DND-41 (cell line): Measurements from ENCODE around the gene SDHC.

ENCODE experiments used
- ATAC-seq: fragments of 200-7000 bp; cut with Tn5 transposase; 3 replicates; pipeline ENCODE4 v1.9.1; 2021; ENCODE audit warnings: low read depth; ENCODE audit not compliant: insufficient read depth
- DNase-seq: peaks from one replicate; pipeline ENCODE4 v3.0.0-alpha.2; 2020
- H2AFZ ChIP-seq: 2 replicates; pipeline ENCODE4 v1.6.0; 2012; ENCODE audit warnings: low read depth, low read length
- H3K27ac ChIP-seq: 2 replicates; pipeline ENCODE4 v1.5.1; 2012; ENCODE audit warnings: low read length, inconsistent platforms
- H3K27me3 ChIP-seq: fragments of 200-600 bp; sonication (generic); 2 replicates; pipeline ENCODE4 v1.6.0; 2012; ENCODE audit warnings: low read length, mild to moderate bottlenecking, inconsistent platforms; ENCODE audit not compliant: insufficient read depth, poor library complexity
- H3K36me3 ChIP-seq: 2 replicates; pipeline ENCODE4 v1.5.1; 2012; ENCODE audit warnings: low read length, inconsistent platforms; ENCODE audit not compliant: insufficient read depth
- H3K4me1 ChIP-seq: 2 replicates; pipeline ENCODE4 v1.5.1; 2012; ENCODE audit warnings: mild to moderate bottlenecking, low read length; ENCODE audit not compliant: insufficient read depth
- H3K4me2 ChIP-seq: 2 replicates; pipeline ENCODE4 v1.6.0; 2012; ENCODE audit warnings: mild to moderate bottlenecking, moderate library complexity, low read length, inconsistent platforms; ENCODE audit not compliant: insufficient read depth
- H3K4me3 ChIP-seq, 2 experiments: fragments of 200-600 bp in 1 of 2; shearing (Covaris generic) in 1 of 2; 2 replicates each; pipeline ENCODE4 v1.5.1; 2012 to 2016; ENCODE audit warnings: inconsistent platforms in 2 of 2, low read length in 2 of 2, mild to moderate bottlenecking in 2 of 2, low read depth in 1 of 2, moderate library complexity in 1 of 2
- H3K79me2 ChIP-seq: 2 replicates; pipeline ENCODE4 v1.6.0; 2012; ENCODE audit warnings: low read length, inconsistent platforms; ENCODE audit not compliant: insufficient read depth
- H3K9ac ChIP-seq: 2 replicates; pipeline ENCODE4 v1.6.0; 2012; ENCODE audit warnings: low read depth, mild to moderate bottlenecking, inconsistent platforms, low read length, moderate library complexity
- H3K9me3 ChIP-seq: 2 replicates; pipeline ENCODE4 v1.5.1; 2012; ENCODE audit warnings: low read length, moderate library complexity, mild to moderate bottlenecking, inconsistent platforms; ENCODE audit not compliant: insufficient read depth, severe bottlenecking
- H4K20me1 ChIP-seq: 2 replicates; pipeline ENCODE4 v1.6.0; 2012; ENCODE audit warnings: low read length; ENCODE audit not compliant: insufficient read depth
- CTCF ChIP-seq: IDR thresholded peaks from 2 replicates; pipeline ENCODE4 v1.5.1; 2012; ENCODE audit warnings: borderline replicate concordance, low read length, moderate library complexity, mild to moderate bottlenecking; ENCODE audit not compliant: poor library complexity, severe bottlenecking; ENCODE audit errors: extremely low read depth
- EZH2 ChIP-seq: IDR thresholded peaks from 3 replicates; pipeline ENCODE4 v1.6.1; 2012; ENCODE audit warnings: borderline replicate concordance, low read depth, mild to moderate bottlenecking, moderate library complexity, low read length, inconsistent platforms; ENCODE audit not compliant: severe bottlenecking

SDHC gene

DNA sequence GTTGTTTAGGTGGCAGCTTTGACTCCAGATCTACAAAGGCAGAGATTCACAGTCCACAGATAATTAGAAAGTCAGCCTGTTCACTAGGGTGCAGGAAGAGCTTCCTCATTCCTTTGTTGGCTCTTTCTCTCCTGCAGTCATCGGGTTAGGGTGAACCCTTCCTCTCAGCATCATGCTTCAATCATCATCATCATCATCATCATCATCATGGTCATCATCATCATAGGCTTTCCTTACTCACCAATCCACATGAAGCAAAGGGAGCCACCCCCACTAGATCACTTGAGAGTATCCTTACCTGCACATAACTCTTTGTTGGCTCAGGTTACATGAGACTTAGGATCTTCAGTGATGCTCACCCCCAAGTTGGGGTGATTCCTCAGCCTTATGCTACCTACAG lies 23.4 kb upstream of the SDHC start:
- Histone ChIP-seq H4K20me1 (no peaks in the 10 kb centered on the region), H3K4me2 (no peak overlapping the region), H3K9me3 (no peaks in the 10 kb centered on the region), H3K36me3 (no peaks in the 10 kb centered on the region), H3K27me3 (peaks cover 4% of the 10 kb centered on the region), H3K27ac (no peak overlapping the region), H3K4me1 (no peaks in the 10 kb centered on the region), H3K79me2 (no peaks in the 10 kb centered on the region), H2AFZ (no peak overlapping the region), H3K9ac (no peak overlapping the region), H3K4me3 (no peak overlapping the region)
- ATAC-seq (no peak), DNase-seq (no peak)
- no peak for TF ChIP-seq CTCF
- no peak for TF ChIP-seq EZH2

GRCh38 chr1:161297415-161297814 lies 16.8 kb upstream of the SDHC start:
- Histone ChIP-seq H3K79me2 (no peaks in the 10 kb centered on the region), H3K9ac (no peak overlapping the region), H3K27me3 (no peaks in the 10 kb centered on the region), H3K4me3 (no peak overlapping the region), H2AFZ (no peak overlapping the region), H3K4me2 (no peak overlapping the region), H3K9me3 (no peaks in the 10 kb centered on the region), H4K20me1 (no peaks in the 10 kb centered on the region), H3K4me1 (no peaks in the 10 kb centered on the region), H3K27ac (no peak overlapping the region), H3K36me3 (no peaks in the 10 kb centered on the region)
- DNase-seq (no peak), ATAC-seq (no peak)
- no peak for TF ChIP-seq CTCF
- TF ChIP-seq EZH2: no peak

GRCh38 chr1:161298116-161298515 lies 16.1 kb upstream of the SDHC start:
- Histone ChIP-seq H4K20me1 (no peaks in the 10 kb centered on the region), H3K79me2 (no peaks in the 10 kb centered on the region), H3K4me1 (no peaks in the 10 kb centered on the region), H3K27me3 (no peaks in the 10 kb centered on the region), H2AFZ (no peak overlapping the region), H3K4me2 (no peak overlapping the region), H3K36me3 (no peaks in the 10 kb centered on the region), H3K4me3 (no peak overlapping the region), H3K9me3 (no peaks in the 10 kb centered on the region), H3K9ac (no peak overlapping the region), H3K27ac (no peak overlapping the region)
- ATAC-seq (no peak), DNase-seq (no peak)
- TF ChIP-seq EZH2: no peak
- no peak for TF ChIP-seq CTCF

GRCh38 chr1:161299347-161299746 lies 14.8 kb upstream of the SDHC start:
- Histone ChIP-seq H3K4me3 (no peak overlapping the region), H3K4me1 (no peaks in the 10 kb centered on the region), H2AFZ (no peak overlapping the region), H3K27ac (no peak overlapping the region), H3K36me3 (no peaks in the 10 kb centered on the region), H4K20me1 (no peaks in the 10 kb centered on the region), H3K9ac (no peak overlapping the region), H3K79me2 (no peaks in the 10 kb centered on the region), H3K4me2 (no peak overlapping the region), H3K9me3 (no peaks in the 10 kb centered on the region), H3K27me3 (no peaks in the 10 kb centered on the region)
- DNase-seq: no peak
- no peak for TF ChIP-seq EZH2
- TF ChIP-seq CTCF: no peak
- ATAC-seq: no peak
